GM12892 (cell line): Measurements from ENCODE around the gene CCNJL.
"Not testable (repeated sequence)": the region's sequence is repeated elsewhere in the genome, so short reads cannot be mapped to it uniquely, and the experiment has no call there.

Experiments
- DNase-seq: peaks from one replicate; pipeline ENCODE4 v3.0.0; 2011; ENCODE audit not compliant: insufficient read length
- FAIRE-seq: peaks from 2 replicates; lab custom pipeline; 2011; peaks lifted over from hg19 to GRCh38; lab: Jason Lieb, UNC
- POLR2A ChIP-seq: IDR thresholded peaks from 2 replicates; pipeline ENCODE4 v1.6.1; 2011; ENCODE audit warnings: low read depth, low read length, control low read depth
- POLR2AphosphoS5 ChIP-seq: IDR thresholded peaks from 2 replicates; pipeline ENCODE4 v1.6.1; 2011; ENCODE audit warnings: low read depth, low read length, control low read depth
- TAF1 ChIP-seq: IDR thresholded peaks from 2 replicates; pipeline ENCODE4 v1.6.1; 2011; ENCODE audit warnings: low read depth, mild to moderate bottlenecking, control low read depth, low read length, borderline replicate concordance

The CCNJL gene

DNA sequence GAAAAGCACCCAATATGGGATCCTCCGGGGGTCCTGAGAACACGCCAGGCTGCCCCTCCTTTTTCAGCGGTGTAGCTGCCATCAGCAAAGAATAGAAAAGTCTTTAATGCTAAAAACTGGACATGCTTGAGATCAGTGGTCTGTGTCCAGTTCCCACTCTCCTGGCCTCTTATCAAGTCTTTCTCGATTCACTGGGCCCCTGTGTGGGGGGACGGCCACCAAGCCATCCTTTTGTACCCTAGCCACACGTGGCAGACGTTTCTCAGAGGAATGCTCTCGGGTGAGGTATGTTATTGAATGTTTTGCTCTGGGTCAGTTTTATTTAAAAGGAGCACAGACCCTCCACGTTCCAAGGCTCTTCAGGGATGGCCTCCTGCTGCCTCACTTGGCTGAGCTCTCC, 59.4 kb downstream of the CCNJL start:
- FAIRE-seq (no peak), DNase-seq (no peak)
- no peak for TF ChIP-seq POLR2AphosphoS5
- no peak for TF ChIP-seq TAF1
- TF ChIP-seq POLR2A, result no peak

- FAIRE-seq, result no peak
- TF ChIP-seq TAF1, result no peak
- no peak for TF ChIP-seq POLR2AphosphoS5
- TF ChIP-seq POLR2A, result no peak
- DNase-seq, result no peak
Measured at GRCh38 chr5:160251406-160252155, 60.8 kb downstream of the CCNJL start.

- DNase-seq (no peak), FAIRE-seq (no peak)
- TF ChIP-seq POLR2A, result no peak
Measured at GRCh38 chr5:160250826-160251225, 61.5 kb downstream of the CCNJL start.

DNA sequence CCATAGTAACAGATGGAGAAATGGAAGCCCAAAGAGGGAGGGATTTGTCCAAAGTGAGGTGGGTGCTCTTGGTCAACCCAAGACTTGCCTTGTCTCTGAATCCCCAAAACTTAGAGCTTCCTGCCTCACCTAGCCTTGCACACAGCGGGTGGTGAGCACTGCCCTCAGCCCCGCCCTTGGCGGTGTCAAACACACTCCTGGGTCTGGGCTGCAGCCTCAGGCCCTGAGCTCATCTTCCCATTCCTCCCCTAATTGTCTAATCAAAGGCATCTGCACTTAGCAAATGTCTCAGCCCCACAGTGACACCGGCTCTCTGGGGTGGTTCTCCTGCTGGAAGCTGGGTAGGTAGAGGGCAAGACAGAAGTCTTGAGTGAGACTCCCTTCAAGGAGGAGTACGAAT, 62.1 kb downstream of the CCNJL start:
- FAIRE-seq (no peak), DNase-seq (no peak)
- TF ChIP-seq POLR2AphosphoS5, result no peak
- no peak for TF ChIP-seq TAF1
- TF ChIP-seq POLR2A, result no peak

DNA sequence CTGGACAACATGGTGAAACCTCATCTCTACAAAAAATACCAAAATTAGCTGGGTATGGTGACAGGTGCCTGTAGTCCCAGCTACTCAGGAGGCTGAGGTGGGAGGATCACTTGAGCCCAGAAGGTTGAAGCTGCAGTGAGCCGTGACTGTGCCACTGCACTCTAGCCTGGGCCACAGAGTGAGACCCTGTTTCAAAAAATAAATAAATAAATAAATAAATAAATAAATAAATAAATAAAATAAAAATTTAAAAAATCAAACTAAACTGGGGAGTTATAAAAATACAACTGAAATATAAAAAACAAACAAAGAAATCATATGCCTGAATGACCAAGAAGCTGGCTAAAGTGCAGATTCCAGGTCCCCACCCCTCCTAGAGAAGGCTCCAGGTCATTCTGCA, 62.8 kb downstream of the CCNJL start:
- DNase-seq, result not testable (repeated sequence)

DNA sequence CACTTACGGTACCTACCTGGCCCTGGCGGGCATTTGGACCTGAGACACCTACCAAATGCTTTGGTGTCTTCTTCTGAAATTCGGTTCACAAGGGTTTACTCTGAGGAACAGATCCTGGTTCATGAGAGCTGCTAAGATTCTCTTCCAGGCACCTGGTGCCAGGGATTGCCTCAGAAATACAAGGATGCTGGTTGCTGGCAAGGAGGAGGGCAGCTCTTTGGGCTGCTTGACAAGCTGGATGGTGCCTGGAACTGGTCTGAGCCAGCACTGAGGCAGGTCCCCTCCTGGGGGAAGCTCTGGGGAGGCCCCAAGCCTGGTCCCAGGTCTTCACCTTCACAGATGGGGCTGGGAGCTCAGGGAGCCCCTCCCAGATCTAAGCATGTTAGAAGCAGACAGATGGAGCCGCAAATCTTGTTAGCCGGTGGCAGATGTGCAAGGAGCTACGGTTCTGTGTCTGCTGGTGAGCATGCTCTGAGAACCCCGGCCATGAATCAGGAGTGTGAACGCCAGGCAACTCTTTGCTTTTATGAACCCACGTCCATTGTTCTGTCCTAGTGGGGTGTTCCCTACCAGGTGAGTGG, 66.8 kb downstream of the CCNJL start:
- FAIRE-seq (no peak), DNase-seq (no peak)
- TF ChIP-seq POLR2A (no peak), TAF1 (no peak), POLR2AphosphoS5 (no peak)

More for the DNA sequence above, 62.8 kb downstream of the CCNJL start:
- FAIRE-seq, result not testable (repeated sequence)

GRCh38 chr5:160242145-160242544, 70.2 kb downstream of the CCNJL start:
- DNase-seq (no peak), FAIRE-seq (no peak)

GRCh38 chr5:160240350-160240749, 72.0 kb downstream of the CCNJL start:
- FAIRE-seq (no peak), DNase-seq (no peak)

More at GRCh38 chr5:160242145-160242544, 70.2 kb downstream of the CCNJL start:
- TF ChIP-seq POLR2AphosphoS5 (no peak), TAF1 (no peak), POLR2A (no peak)

GRCh38 chr5:160237571-160238093, 74.7 kb downstream of the CCNJL start:
- FAIRE-seq, result no peak
- no peak for DNase-seq
- TF ChIP-seq POLR2A (no peak), POLR2AphosphoS5 (no peak), TAF1 (no peak)

More at GRCh38 chr5:160240350-160240749, 72.0 kb downstream of the CCNJL start:
- no peak for TF ChIP-seq POLR2AphosphoS5
- no peak for TF ChIP-seq TAF1
- TF ChIP-seq POLR2A, result no peak

DNA sequence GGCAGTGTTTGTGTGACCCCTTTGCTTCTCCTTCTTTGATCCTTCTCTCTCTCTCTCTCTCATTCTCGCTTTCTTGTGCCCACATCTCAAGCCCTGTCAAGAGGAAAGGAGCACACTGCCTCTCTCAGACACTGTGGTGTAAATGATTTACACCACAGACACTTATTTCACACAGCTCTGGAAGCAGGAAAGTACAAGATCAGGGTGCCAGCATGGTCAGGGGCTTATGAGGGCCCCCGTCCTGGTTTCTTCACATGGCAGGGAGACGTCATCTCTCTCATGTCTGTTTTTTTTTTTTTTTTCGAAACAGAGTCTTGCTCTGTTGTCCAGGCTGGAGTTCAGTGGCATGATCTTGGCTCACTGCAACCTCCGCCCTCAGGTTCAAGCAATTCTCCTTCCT, 76.6 kb downstream of the CCNJL start:
- DNase-seq (no peak), FAIRE-seq (no peak)
- no peak for TF ChIP-seq POLR2AphosphoS5
- no peak for TF ChIP-seq POLR2A
- TF ChIP-seq TAF1, result no peak

DNA sequence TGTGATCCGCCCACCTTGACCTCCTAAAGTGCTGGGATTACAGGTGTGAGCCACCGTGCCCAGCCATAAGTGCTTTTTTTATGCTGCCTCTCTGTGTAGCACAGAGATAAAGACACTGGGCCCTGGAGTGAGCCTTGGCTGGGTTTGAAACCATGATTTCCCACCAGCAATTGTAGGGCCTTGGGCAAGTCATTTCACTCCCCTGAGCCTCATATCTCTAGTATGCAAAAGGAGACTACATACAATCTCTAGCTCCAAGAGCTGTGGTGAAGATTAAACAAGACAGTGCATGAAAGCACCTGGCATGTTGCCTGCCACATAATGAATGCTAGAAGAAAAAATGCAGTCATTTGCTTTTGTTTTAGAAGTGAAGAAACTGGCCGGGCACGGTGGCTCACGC, 79.1 kb downstream of the CCNJL start:
- no peak for FAIRE-seq
- DNase-seq, result no peak
- TF ChIP-seq TAF1, result no peak
- TF ChIP-seq POLR2AphosphoS5, result no peak
- no peak for TF ChIP-seq POLR2A

- peak; percentile 30 for FAIRE-seq
- no peak for DNase-seq
- TF ChIP-seq TAF1, result no peak
- TF ChIP-seq POLR2A, result no peak
- no peak for TF ChIP-seq POLR2AphosphoS5
Measured at GRCh38 chr5:160231783-160232342, 80.5 kb downstream of the CCNJL start.
